ENCODE results near the gene ITPR3.

Gene ITPR3

DNA sequence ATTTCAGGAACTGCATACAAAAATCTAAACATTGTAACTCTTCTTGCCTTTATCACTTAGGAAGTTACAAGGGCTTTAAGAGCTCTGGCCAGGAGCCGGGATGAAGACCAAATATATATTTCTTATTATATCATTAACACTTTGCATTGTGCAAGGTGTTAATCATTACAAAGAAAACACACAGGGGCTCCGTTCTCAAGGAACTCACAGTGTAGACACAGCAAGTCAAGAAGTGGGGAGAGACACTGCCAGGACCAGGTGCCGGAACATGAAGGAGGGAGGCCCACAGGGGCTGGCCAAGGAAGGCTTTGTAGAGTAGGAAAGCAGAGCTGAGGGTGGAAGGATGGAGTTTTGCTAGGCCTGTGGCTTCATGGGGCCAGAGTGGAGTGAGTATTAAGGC, 17.4 kb downstream of the ITPR3 start:
- no peak for DNase-seq (ENCODE audit: low read depth)

DNA sequence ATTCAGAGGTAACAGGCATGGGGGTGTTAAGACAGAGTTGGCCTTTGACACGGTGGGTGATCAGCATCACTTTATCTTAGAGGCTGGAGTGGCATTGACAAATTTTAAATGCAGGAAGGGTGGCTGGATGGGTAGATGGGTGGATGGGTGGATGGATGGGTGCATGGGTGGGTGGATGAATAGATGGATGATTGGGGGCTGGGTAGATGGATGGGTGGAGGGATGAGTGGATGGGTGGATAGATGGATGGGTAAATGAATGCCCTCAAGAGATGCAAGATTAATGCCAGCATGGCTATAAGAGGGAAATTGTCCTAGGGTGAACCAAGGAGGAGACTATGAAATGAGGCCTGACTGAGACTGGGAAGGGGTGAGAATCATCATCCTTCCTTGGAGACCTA, 18.4 kb downstream of the ITPR3 start:
- no peak for DNase-seq (ENCODE audit: low read depth)

DNA sequence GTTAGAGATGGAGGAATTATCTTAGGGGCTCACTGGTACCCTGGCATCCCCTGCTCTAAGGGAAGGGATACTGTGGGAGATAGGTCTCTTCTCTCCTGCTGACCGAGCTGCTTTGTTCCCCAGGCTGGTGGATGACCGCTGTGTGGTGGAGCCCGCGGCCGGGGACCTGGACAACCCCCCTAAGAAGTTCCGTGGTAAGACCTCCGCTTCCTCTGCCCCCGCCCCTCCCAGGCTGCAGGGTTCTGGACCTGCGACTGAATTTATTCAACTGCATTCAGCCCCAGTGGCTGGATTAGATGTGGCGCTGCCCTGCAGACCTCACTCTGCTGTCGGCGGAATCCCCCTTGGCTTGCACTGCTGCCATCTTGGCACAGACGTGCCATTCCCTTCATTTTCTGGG, 19.2 kb downstream of the ITPR3 start:
- DNase-seq (ENCODE audit: low read depth), result no peak

DNA sequence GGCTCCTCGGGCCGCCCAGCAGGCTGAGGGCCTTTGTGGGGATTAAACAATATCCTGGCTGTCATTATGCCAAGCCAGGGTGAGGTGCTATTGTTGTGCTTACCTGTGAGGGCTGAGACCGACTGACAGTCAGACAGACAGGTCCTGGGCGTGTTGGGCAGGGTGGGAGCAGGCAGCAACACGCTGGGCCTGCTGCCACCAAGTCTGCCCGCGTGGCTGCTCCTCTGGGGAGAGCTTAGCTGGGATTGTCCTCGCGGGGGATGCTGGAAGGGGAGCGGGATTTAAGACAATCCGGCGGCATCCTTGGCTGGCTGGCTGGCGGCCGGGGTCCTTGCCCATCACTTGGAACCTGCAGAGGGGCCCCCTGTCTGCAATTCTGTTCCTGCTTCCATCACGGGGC, 20.0 kb downstream of the ITPR3 start:
- DNase-seq (ENCODE audit: low read depth), result no peak

DNA sequence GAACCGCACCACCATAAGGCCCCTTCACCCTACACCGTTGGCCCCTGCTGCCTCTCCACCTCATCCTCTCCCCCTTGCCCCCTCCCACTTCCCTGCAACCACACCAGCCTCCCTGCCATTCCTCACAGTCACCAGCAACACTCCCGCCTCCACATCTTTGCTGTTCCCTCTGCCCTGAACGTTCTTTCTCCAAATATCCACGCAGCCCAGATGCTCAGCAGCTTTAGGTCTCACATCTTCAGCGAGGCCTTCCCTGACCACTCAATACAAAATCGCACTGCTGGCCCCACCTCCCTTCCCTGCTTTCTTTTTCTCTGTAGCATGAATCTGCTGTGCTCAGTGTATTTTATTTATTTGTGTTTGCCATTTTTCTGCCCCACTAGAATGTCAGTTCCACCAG, 20.5 kb downstream of the ITPR3 start:
- no peak for DNase-seq (ENCODE audit: low read depth)

DNA sequence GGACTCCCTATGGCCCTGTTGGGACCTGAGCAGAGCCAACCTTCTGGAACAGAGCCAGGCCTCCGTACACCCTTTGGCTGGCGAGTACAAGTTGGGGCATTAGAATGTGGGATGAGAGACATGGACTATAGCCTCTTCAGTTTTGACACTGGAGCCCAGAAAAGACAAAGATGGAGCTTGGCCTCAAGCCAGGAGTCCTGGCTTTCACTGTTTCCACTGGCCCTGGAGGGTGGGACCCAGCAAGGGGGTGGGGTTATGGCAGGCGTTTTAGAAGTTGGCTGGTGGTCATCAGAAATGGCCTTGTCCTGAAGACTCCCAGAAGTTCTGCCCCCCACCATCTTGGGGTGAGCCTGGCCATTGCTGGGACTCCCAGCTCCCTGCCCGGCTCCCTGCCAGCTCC, 21.8 kb downstream of the ITPR3 start:
- no peak for DNase-seq (ENCODE audit: low read depth)

DNA sequence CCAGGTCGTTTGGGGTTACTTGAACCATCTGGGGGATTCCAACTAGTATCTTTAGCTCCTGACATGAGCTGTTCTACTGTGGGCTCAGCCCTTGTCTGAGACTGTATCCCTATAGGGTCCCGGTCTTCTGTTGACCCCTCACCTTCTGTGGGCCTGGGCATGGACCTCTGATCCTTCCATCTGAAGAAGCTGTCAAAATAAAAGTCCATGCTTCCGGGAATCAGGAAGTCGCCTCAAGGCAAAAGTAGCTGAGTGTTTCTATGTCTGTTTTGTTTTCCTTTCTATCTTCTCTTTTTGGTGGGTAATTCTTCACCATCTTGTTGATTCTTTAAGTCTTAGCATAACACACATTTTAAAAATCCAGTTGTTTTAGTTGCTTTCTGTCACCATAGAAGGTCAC, 30.3 kb downstream of the ITPR3 start:
- no peak for DNase-seq (ENCODE audit: low read depth)

DNA sequence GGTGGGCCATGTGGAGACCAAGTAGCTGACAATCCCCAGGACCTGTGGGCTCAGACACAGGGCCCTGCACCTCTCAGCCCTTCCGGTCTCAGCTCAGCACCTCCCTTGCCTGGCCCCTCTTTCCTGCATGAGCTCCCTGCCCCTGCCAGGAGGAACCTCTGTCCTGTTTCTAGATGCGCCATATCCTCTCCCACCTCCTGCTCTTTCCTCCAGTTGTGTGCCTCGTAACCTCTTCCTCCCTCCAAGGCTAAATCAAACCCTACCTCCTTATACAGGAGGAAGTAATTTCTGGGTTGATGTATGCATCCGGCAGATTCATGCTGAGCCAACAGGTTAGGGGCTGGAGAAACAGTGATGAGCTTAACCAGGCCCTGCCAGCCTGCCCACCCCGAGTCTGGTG, 30.9 kb downstream of the ITPR3 start:
- DNase-seq (ENCODE audit: low read depth), result no peak

DNA sequence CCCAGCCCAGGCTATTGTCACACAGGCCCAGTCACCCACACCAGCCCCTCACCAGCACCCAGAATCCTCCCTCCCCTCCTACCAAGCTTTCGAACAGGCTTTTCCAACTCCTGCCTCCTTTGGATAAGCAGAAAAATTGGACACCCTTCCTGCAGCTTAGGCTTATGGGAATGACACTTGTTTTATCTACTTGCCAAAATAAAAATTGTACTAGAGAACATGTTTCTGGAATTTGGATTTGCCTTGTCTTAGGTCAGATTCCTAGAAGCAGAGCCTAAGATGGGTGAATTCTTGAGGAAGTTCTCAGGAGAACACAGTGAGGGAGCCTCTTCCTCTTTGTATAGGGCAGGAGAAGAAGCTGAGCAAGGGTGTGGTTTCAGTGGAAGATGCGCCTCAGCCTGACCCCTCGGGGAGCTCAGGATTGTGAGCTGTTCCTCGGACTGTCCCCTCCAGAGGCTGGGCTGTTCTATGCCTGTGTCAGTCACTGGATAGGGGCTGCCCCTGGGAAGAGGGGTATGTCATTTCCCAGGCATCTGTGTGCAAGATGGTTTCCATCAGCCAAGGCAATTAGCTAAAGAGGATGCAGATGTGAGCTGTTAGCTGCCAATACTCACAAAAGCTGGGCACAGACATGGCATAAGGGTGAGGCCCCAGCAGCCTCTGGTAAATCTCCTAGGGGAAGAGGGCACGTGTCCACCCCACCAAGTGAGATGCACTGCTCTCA, 33.9 kb downstream of the ITPR3 start:
- DNase-seq (ENCODE audit: low read depth), result no peak

DNA sequence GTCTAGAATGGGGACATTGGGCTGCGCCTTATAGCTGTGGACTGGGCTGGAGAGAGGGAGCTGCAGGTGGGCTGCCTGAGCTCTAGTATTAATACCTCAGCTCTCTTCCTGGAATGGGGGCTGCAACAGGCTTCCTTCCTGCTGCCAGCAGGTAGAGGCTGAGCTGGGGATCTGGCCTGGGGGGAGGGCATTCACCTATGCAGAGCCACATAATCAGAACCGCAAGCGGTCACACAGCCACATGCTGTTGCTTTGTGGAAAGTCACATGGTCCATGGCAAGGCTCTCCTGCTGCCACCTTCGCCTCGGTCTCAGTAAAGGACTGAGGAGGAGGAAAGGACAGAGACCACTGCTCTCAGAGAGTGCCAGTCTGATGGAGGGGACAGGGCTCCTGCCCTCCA, 35.7 kb downstream of the ITPR3 start:
- DNase-seq (ENCODE audit: low read depth), result no peak

DNA sequence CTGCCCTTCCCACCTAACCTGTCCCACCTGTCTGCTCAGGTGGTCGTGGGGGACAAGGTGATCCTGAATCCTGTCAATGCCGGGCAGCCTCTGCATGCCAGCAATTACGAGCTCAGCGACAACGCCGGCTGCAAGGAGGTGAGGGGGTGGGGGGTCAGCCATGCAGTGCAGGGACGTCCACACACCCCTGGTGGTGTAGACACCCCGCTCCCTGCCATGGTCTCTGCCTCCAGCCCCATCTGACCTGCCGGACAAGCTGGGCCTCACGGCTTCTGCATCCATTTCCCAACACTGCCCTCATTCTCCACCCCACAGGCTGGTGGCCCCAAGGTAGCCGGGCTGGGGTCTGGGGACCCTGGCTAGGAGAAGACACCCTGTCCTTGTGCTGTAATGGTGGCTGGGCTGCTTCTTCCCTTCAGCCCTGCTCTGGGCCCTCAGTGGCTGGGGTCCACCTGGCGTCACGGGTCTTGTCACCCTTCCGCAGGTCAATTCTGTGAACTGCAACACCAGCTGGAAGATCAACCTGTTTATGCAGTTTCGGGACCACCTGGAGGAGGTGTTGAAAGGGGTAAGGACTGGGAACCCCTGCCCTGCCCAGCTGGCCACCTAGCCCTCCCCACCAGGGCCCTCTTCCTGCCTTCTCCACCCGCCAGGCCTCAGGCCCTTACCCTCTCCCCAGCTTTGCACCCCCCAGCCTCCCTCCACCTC, 38.0 kb downstream of the ITPR3 start:
- DNase-seq (ENCODE audit: low read depth), result no peak

DNA sequence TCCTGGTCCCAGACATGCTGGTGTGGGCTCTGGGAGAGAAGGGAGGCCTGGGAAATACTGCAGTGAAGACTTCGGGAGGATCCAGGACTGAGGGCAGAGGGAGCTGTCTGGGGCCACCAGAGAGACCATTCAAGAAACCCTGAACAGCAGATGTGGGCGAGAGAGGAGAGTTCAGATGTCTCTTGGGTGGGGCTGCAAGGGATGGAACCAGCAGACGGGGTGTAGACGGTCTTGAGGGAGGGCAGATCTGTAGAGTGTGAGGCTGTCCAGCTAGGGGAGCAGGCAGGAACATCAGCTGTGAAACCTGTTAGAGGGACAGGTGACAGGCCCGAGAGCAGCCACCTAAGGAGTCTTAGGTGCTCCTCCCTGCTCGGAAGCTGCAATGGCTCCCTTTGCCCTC, 38.9 kb downstream of the ITPR3 start:
- no peak for DNase-seq (ENCODE audit: low read depth)

DNA sequence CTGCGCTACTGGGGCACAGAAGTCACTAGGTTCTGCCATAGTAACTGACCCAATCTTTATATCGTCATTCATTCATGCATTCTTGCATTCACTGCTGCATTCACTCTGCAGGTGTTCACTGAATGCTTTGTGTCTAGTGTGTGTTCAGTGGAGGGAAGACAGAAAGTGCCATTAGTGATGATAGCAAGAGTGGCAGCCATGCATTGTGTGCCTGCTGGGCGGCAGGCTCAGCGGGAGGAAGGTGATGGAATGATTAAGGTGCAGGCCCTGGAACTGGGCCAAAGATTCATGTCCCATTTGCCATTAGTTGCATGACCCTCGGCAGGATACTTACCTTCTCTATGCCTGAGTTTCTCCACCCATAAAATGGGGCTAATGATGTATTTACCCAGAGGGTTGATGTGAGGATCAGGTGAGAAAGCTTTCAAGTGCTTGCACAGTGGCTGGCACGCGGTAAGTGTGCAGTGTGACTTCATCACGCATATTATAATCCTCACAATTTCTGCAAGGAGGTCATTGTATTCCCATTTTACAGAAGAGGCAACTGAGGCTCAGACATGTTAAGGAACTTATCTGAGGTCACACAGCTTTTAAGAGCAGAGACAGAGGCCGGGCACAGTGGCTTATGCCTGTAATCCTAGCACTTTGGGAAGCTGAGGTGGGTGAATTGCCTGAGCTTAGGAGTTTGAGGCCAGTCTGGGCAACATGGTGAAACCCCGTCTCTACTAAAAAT, 40.1 kb downstream of the ITPR3 start:
- DNase-seq (ENCODE audit: low read depth), result no peak

DNA sequence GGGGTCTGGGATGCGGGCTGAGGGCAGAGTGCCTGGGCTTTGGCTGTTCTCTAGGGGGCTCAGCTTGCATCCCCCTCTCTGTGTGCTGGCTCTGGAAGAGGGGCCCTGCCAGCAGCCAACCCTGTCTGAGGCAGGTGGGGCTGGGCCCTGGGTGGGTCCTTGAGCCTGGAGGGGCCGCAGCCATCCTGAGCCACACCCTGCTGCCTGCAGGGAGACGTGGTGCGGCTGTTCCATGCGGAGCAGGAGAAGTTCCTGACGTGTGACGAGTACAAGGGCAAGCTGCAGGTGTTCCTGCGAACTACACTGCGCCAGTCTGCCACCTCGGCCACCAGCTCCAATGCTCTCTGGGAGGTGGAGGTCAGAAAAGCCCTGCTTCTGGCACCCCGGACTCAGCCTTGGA, 41.2 kb downstream of the ITPR3 start:
- DNase-seq (ENCODE audit: low read depth), result no peak

DNA sequence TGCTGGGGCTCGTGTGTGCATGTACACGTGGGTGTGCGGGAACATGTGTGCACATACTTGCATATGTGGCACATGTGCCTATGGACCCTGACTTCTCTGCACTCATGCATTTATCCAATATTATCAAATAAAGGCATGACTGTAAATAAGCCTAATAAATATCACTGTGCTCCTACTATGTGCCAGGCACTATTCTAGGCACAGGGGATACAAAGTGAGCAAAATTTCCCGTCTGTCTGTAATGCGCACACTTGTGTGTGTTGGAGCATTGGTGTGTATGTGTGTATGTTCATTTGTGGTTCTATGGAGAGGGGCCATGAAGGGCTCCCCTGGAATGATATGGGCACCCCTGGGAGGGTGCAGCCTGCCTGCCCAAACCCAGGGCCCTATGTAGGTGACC, 41.9 kb downstream of the ITPR3 start:
- no peak for DNase-seq (ENCODE audit: low read depth)

DNA sequence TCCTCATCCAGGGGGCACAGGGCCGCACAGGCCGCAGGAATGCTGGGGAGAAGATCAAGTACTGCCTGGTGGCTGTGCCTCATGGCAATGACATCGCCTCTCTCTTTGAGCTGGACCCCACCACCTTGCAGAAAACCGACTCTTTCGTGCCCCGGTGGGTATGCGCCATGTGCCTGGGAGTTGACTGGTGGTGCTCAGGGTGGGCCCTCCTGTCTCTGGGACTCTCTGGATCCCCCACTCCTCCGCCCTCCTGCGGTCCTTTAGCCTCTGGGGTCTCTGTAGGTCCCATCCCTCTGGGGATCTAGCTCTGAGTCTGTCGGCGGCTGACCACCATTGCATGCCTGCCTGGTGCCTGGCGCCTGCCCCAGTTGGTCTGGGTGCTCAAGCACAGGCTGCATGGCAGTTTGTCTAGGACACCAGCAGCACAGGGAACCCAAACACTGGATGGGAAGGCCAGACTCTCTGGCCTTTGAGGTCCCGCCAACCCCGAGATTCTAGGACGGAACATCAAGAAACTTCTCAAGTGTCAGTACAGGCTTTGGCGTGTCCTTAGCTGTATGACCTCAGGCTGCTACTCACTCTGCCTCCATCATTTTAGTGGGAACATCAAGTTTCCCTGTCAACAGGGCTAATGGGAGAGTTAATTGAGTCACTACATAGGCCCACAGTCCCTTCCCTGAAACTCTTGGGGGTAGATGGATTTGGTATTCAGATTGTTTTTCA, 42.8 kb downstream of the ITPR3 start:
- DNase-seq (ENCODE audit: low read depth), result no peak

DNA sequence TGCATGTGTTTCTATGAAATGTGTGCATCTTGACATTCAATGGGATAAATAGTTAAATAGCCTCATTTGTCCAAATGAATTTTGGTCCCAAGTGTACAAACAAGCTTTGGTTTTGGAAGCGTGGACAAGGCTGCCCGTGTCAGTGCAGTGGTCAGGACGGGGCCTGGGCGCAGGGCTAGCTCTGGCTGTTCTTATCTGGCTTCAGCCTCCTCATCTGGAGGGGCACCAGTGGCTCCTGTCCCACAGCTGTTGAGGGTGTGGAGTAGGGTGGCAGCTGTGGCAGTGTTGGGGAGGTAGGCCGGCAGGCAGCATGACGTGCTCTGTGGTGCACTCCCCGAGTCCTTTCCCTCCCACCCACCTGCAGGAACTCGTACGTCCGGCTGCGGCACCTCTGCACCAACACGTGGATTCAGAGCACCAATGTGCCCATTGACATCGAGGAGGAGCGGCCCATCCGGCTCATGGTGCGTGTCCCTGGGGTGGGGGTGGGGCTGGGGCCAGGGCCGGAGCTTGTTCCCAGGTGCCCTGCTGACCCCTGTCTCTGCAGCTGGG, 43.5 kb downstream of the ITPR3 start:
- DNase-seq (ENCODE audit: low read depth), result no peak

DNA sequence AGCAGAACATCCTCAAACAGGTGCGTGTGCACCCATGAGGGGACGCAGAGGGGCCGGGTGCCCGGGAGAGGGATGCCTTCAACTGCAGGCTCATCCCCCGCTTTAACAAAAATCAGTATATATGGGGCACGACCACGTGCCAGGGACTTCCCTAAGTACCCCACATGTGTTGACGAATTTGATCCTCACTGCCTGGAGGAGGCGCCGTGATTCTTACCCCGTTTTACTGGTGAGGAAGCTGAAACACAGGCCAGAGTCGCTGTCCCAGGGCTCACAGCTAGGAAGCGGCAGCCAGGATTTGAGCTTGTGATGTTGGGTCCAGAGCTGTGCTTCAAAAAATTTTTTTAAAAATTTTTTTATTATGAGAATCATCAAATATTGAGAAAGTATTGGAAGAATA, 44.8 kb downstream of the ITPR3 start:
- no peak for DNase-seq (ENCODE audit: low read depth)

DNA sequence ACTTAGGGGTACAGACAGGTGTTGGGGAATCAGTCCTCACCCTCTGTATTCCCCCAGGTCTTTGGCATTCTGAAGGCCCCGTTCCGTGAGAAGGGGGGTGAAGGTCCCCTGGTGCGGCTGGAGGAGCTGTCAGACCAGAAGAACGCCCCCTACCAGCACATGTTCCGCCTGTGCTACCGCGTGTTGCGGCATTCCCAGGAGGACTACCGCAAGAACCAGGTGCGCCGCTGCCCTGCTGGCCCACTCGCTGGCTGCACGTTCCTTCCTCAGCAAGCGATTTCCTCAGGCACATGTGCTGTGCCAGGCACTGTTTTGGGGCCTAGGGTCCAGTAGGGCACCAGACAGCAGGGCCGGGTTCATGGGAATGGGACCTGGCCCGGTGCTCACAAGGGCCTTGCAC, 46.0 kb downstream of the ITPR3 start:
- DNase-seq (ENCODE audit: low read depth), result no peak

DNA sequence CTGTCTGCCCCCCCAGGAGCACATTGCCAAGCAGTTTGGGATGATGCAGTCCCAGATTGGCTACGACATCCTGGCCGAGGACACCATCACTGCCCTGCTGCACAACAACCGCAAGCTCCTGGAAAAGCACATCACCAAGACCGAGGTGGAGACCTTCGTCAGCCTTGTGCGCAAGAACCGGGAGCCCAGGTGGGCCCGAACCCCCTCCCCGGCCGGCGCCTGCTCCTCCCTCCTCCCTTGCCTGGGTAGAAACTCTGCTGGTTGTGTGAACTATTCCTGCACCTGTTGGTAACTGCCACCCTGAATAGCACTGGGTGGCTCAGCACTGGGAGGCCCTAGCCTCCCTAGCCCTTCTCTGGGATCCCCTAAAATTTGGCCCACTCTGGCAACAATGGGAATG, 46.7 kb downstream of the ITPR3 start:
- DNase-seq (ENCODE audit: low read depth), result no peak

DNA sequence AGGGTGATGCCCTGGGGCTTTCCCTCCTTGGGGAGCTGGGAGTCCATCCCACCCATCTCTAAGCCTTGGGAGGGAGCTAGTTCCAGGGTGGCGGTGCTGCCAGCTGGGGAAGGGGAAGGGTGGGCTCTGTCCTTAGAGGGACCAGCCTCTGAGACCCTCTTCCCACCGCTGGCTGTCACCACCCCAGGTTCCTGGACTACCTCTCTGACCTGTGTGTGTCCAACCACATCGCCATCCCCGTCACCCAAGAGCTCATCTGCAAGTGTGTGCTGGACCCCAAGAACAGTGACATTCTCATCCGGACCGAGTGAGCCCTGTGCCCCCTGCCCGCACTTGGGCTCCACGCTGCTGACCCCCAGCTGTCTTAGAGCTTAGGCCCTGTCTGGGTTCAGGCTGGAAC, 47.2 kb downstream of the ITPR3 start:
- no peak for DNase-seq (ENCODE audit: low read depth)

DNA sequence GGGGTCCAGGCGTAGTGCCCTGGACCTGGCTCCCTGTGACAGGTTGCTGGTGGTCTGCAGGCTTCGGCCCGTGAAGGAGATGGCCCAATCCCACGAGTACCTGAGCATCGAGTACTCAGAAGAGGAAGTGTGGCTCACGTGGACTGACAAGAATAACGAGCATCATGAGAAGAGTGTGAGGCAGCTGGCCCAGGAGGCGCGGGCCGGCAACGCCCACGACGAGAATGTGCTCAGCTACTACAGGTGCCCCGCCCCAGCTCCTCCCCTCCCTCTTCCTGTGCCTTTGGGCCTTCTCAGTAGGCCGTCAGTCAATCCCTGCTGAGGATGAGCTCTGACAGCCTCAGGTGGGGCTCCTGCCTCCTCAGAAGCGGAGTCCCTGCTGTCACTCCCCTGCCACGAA, 47.8 kb downstream of the ITPR3 start:
- no peak for DNase-seq (ENCODE audit: low read depth)
